ENCODE measurements around the gene RTP4.

Gene RTP4

DNA sequence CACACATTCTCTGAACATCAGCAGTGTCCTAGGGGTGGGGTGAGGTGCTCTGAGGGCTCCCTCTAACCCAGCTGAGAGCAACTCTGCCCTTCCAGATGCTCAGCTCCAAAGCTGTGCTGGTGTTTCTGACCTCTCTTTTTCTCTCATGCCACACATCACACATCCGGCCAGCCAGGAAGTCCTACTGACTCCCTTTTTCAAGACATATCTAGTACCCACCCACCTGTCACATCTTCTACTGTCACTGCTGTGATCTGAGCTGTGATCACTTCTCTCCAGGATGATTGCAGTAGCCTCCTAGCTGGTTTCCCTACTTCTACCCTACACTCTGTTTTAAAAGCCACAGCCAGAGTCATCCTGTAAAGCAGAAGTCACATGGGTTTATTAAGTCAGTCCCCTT lies 46.4 kb upstream of the RTP4 start:
- H3K9ac ChIP-seq (ENCODE audit: low read depth, low read length, poor library complexity, severe bottlenecking) = no peak overlapping the region
- H3K4me3 ChIP-seq (ENCODE audit: low read length, poor library complexity, severe bottlenecking) = no peak overlapping the region
- H3K4me2 ChIP-seq (ENCODE audit: low read depth, low read length, poor library complexity, severe bottlenecking) = no peak overlapping the region
- H3F3A ChIP-seq (ENCODE audit: low read depth) = no peaks in the 10 kb centered on the region
- H3K79me2 ChIP-seq (ENCODE audit: insufficient read depth, low read length) = no peaks in the 10 kb centered on the region
- no peaks in the 10 kb centered on the region for H3K9me3 ChIP-seq (ENCODE audit: insufficient read depth, low read depth, low read length)
- no peaks in the 10 kb centered on the region for H4K20me1 ChIP-seq (ENCODE audit: insufficient read depth, low read length, poor library complexity, severe bottlenecking)
- H3K9me2 ChIP-seq (replicated peaks; ENCODE audit: low read depth, low read length) = no peaks in the 10 kb centered on the region
- TF ChIP-seq EZH2phosphoT487 (IDR thresholded peaks at IDR 0.05; ENCODE audit: borderline replicate concordance) (no peak), CTCF (conservative IDR thresholded peaks at IDR 0.05; ENCODE audit: low read length) (no peak)
- H3K27me3 ChIP-seq (ENCODE audit: insufficient read depth, low read length, poor library complexity, severe bottlenecking) = no peaks in the 10 kb centered on the region
- peaks cover 7% of the 10 kb centered on the region for H3K4me1 ChIP-seq (ENCODE audit: insufficient read depth, low read length, poor library complexity, severe bottlenecking)
- H3K36me3 ChIP-seq (ENCODE audit: insufficient read depth, low read length) = no peaks in the 10 kb centered on the region
- H2AFZ ChIP-seq (ENCODE audit: low read length) = no peak overlapping the region

DNA sequence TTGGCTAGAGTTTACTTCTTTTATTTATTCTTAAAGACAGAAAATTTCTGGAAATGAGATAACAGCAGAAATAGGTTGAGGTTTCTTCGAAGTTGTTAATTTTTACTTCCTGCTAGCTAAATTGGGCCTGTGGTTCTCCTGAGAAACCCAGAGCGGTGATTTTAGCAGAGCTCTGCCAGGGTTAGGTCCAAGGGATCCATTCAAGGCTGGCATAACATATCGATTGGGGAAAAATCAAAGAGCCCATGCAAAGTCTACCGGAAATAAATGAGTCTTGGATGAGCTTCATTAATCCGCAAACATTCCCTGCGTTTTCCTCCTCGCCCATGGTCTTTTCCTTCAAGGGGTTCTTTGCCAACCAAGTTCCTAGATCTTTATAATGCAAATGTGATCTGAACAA lies 45.9 kb upstream of the RTP4 start:
- no peaks in the 10 kb centered on the region for H3K27me3 ChIP-seq (ENCODE audit: insufficient read depth, low read length, poor library complexity, severe bottlenecking)
- H2AFZ ChIP-seq (ENCODE audit: low read length) = no peak overlapping the region

DNA sequence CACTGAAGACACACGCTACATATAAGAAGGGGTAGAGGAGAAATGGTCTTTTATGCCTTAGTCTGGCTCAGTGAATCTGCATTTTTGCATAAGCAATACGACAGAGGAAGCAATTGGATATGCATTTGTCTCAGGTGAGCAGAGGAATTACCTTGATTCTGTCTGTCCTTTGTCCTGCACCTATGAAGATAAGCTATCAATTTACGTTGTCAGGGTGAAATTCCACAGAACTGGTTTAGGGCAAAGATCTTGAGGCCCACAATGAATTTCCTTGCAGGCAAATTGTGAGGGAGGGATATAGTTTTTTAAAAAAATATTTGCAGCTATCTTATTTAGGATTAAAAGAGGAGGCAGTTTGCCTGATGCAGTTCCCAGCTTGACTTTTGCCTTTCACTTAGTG lies 45.1 kb upstream of the RTP4 start:
- no peaks in the 10 kb centered on the region for H4K20me1 ChIP-seq (ENCODE audit: insufficient read depth, low read length, poor library complexity, severe bottlenecking)
- no peak overlapping the region for H3K4me2 ChIP-seq (ENCODE audit: low read depth, low read length, poor library complexity, severe bottlenecking)
- no peaks in the 10 kb centered on the region for H3K9me2 ChIP-seq (replicated peaks; ENCODE audit: low read depth, low read length)

More for the DNA sequence above, 45.9 kb upstream of the RTP4 start:
- no peaks in the 10 kb centered on the region for H3K36me3 ChIP-seq (ENCODE audit: insufficient read depth, low read length)
- H3K4me1 ChIP-seq (ENCODE audit: insufficient read depth, low read length, poor library complexity, severe bottlenecking) = peaks cover 7% of the 10 kb centered on the region
- TF ChIP-seq CTCF (conservative IDR thresholded peaks at IDR 0.05; ENCODE audit: low read length) = no peak
- no peak for TF ChIP-seq EZH2phosphoT487 (IDR thresholded peaks at IDR 0.05; ENCODE audit: borderline replicate concordance)
- no peaks in the 10 kb centered on the region for H3K79me2 ChIP-seq (ENCODE audit: insufficient read depth, low read length)
- no peaks in the 10 kb centered on the region for H3K9me2 ChIP-seq (replicated peaks; ENCODE audit: low read depth, low read length)
- no peak overlapping the region for H3K4me2 ChIP-seq (ENCODE audit: low read depth, low read length, poor library complexity, severe bottlenecking)
- H3K4me3 ChIP-seq (ENCODE audit: low read length, poor library complexity, severe bottlenecking) = no peak overlapping the region
- H3F3A ChIP-seq (ENCODE audit: low read depth) = no peaks in the 10 kb centered on the region
- H4K20me1 ChIP-seq (ENCODE audit: insufficient read depth, low read length, poor library complexity, severe bottlenecking) = no peaks in the 10 kb centered on the region
- no peak overlapping the region for H3K9ac ChIP-seq (ENCODE audit: low read depth, low read length, poor library complexity, severe bottlenecking)
- H3K9me3 ChIP-seq (ENCODE audit: insufficient read depth, low read depth, low read length) = no peaks in the 10 kb centered on the region

More for the DNA sequence above, 45.1 kb upstream of the RTP4 start:
- H3K27me3 ChIP-seq (ENCODE audit: insufficient read depth, low read length, poor library complexity, severe bottlenecking) = no peaks in the 10 kb centered on the region
- no peaks in the 10 kb centered on the region for H3K79me2 ChIP-seq (ENCODE audit: insufficient read depth, low read length)
- no peaks in the 10 kb centered on the region for H3K9me3 ChIP-seq (ENCODE audit: insufficient read depth, low read depth, low read length)
- peaks cover 7% of the 10 kb centered on the region for H3K4me1 ChIP-seq (ENCODE audit: insufficient read depth, low read length, poor library complexity, severe bottlenecking)
- no peak overlapping the region for H3K4me3 ChIP-seq (ENCODE audit: low read length, poor library complexity, severe bottlenecking)
- H3F3A ChIP-seq (ENCODE audit: low read depth) = no peaks in the 10 kb centered on the region
- no peak for TF ChIP-seq CTCF (conservative IDR thresholded peaks at IDR 0.05; ENCODE audit: low read length)
- TF ChIP-seq EZH2phosphoT487 (IDR thresholded peaks at IDR 0.05; ENCODE audit: borderline replicate concordance) = no peak
- H3K9ac ChIP-seq (ENCODE audit: low read depth, low read length, poor library complexity, severe bottlenecking) = no peak overlapping the region
- no peak overlapping the region for H2AFZ ChIP-seq (ENCODE audit: low read length)
- H3K36me3 ChIP-seq (ENCODE audit: insufficient read depth, low read length) = no peaks in the 10 kb centered on the region
